Spleen (tissue), 11 donors: ENCODE measurements around the gene CBLC. TPM values are rescaled to one million over a fixed set of nuclear protein-coding genes. Genes with fewer than 3 reads are reported as not detected.
"Not testable (repeated sequence)": the region's sequence is repeated elsewhere in the genome, so short reads cannot be mapped to it uniquely, and the experiment has no call there.

Experiments used
- DNase-seq: peaks from one replicate; pipeline ENCODE4 v3.0.0-alpha.2; 2020
- H3K27ac ChIP-seq, 8 donors: fragments of 200-600 bp; sonication (generic) in 7 of 8; 1 replicate in 4 of 8; 2 replicates in 4 of 8; pipeline versions ENCODE4 v1.5.0 to v1.8.0; 2016 to 2021; ENCODE audit warnings: inconsistent platforms in 4 of 8, mild to moderate bottlenecking in 4 of 8, moderate library complexity in 1 of 8
- H3K27me3 ChIP-seq, 7 donors: fragments of 200-600 bp; sonication (generic) in 6 of 7; replicated peaks in 1 of 7; 1 replicate in 4 of 7; 2 replicates in 3 of 7; pipeline versions ENCODE4 v1.5.0 to v1.8.0; 2016 to 2021; ENCODE audit warnings: inconsistent platforms in 3 of 7, mild to moderate bottlenecking in 1 of 7
- H3K36me3 ChIP-seq, 6 donors: fragments of 200-600 bp; sonication (generic) in 5 of 6; 1 replicate in 4 of 6; 2 replicates in 2 of 6; pipeline versions ENCODE4 v1.5.0 to v1.8.0; 2016 to 2021; ENCODE audit warnings: inconsistent platforms in 2 of 6
- H3K4me1 ChIP-seq, 6 donors: fragments of 200-600 bp; sonication (generic) in 5 of 6; 1 replicate in 3 of 6; 2 replicates in 3 of 6; pipeline versions ENCODE4 v1.5.0 to v1.8.0; 2016 to 2021; ENCODE audit warnings: inconsistent platforms in 3 of 6
- H3K4me3 ChIP-seq, 8 donors: fragments of 200-600 bp; sonication (generic) in 7 of 8; 1 replicate in 4 of 8; 2 replicates in 4 of 8; pipeline versions ENCODE4 v1.5.0 to v1.8.0; 2016 to 2021; ENCODE audit warnings: inconsistent platforms in 4 of 8, mild to moderate bottlenecking in 4 of 8, moderate library complexity in 2 of 8
- H3K9me3 ChIP-seq, 8 donors: fragments of 200-600 bp; sonication (generic) in 7 of 8; 1 replicate in 4 of 8; 2 replicates in 4 of 8; pipeline versions ENCODE4 v1.5.0 to v1.8.0; 2016 to 2021; ENCODE audit warnings: inconsistent platforms in 4 of 8
- POLR2A ChIP-seq, 3 donors: fragments of 450-650 bp; IDR thresholded peaks; one replicate each; pipeline ENCODE4 v1.5.1; 2017; ENCODE audit warnings: antibody characterized with exemption in 3 of 3, mild to moderate bottlenecking in 1 of 3
- POLR2AphosphoS5 ChIP-seq, 3 donors: sonication (generic); formaldehyde crosslinking; IDR thresholded peaks; one replicate each; pipeline ENCODE4 v1.5.1; 2017; ENCODE audit warnings: antibody characterized with exemption in 3 of 3
- WGBS, 5 donors: extraction: QIAGEN DNeasy Blood & Tissue Kit in 3 of 5; methylation state at CpG; one replicate each; pipeline versions ENCODE4 v1.1.5 to v1.1.7; 2013 to 2018; 5-methylcytosine and 5-hydroxymethylcytosine counted together
- intact Hi-C: fragments of 100-400 bp; cut with DNase I; formaldehyde crosslinking; loops from one replicate; pipeline ENCODE4 v1.15.0; 2023; ENCODE audit warnings: low total_unique reads
- polyA plus RNA-seq, 3 donors: library from polyadenylated mRNA; stranded (reverse); fragments of 200-250 nt; gene quantifications; one replicate each; pipeline ENCODE4 v1.2.1, GENCODE V29; 2013
- total RNA-seq, 7 donors: library from RNA; depleted of rRNA in 3 of 7; stranded (reverse); fragments of >200 nt in 3 of 7; fragmentation: NEBNext Ultra II Directional in 4 of 7; extraction: Animal tissue kit (Norgen Biotek cat#: 25700) in 4 of 7; gene quantifications; one replicate each; pipeline versions ENCODE4 v1.1.0 to v1.2.1, GENCODE V29; 2016 to 2021
- TF ChIP-seq, protein P1 (sequence below), 11 experiments: fragments of 200-600 bp in 7 of 11; fragments of 450-650 bp in 4 of 11; sonication (generic) in 4 of 11; IDR thresholded peaks in 8 of 11; conservative IDR thresholded peaks in 3 of 11; 1 replicate in 7 of 11; 2 replicates in 4 of 11; pipeline versions ENCODE4 v1.4.0 to v1.8.0; 2016 to 2021; ENCODE audit warnings: antibody characterized with exemption in 11 of 11, inconsistent platforms in 4 of 11, mild to moderate bottlenecking in 1 of 11
- donor health status: healthy with polysubstance abuse.
- donor health status: DM: no; HTN: no; CAD: no; lungs with moderate emphysema.
- donor health status: DM: no; HTN: no; CAD: no.
- donor health status: Bipolar disorder and iron deficiency.
- donor health status: healthy.
- donor health status: DM: no; HTN: no; CAD: no.
- donor health status: DM: yes; HTN: yes; CAD: no.

The CBLC gene
- total and polyA plus RNA-seq, 10 donors = not detected

DNA sequence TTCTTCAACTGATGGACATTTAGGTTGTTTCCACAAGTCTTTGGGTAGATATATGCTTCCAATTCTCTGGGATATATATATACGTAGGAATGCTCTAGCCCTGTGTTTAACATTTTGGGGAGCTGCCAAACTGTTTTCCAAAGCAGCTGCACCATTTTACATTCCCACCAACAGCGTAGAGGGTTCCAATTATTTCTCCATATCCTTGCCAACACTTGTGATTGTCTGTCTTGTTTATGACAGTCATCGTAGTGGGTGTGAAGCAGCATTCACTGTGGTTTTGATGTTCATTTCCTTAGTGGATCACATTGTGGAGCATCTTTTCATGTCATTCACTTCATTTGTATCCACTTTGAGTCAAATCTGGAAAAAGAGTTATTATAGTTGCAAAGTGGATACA is 4.7 kb upstream of the CBLC start:
- Histone ChIP-seq H3K4me3 (no peak overlapping the region), H3K27ac (no peak overlapping the region), H3K27me3 (peaks cover 0 to 6% (median 4%) of the 10 kb centered on the region in 7 donors), H3K4me1 (peaks cover 0 to 35% (median 23%) of the 10 kb centered on the region in 6 donors), H3K36me3 (no peaks in the 10 kb centered on the region), H3K9me3 (peaks cover 0 to 7% (median 0%) of the 10 kb centered on the region in 8 donors)
- DNase-seq = no peak
- intact Hi-C loops = no loop called here
- TF ChIP-seq POLR2A (IDR thresholded peaks at IDR 0.05) = no peak
- TF ChIP-seq, protein P1, sequence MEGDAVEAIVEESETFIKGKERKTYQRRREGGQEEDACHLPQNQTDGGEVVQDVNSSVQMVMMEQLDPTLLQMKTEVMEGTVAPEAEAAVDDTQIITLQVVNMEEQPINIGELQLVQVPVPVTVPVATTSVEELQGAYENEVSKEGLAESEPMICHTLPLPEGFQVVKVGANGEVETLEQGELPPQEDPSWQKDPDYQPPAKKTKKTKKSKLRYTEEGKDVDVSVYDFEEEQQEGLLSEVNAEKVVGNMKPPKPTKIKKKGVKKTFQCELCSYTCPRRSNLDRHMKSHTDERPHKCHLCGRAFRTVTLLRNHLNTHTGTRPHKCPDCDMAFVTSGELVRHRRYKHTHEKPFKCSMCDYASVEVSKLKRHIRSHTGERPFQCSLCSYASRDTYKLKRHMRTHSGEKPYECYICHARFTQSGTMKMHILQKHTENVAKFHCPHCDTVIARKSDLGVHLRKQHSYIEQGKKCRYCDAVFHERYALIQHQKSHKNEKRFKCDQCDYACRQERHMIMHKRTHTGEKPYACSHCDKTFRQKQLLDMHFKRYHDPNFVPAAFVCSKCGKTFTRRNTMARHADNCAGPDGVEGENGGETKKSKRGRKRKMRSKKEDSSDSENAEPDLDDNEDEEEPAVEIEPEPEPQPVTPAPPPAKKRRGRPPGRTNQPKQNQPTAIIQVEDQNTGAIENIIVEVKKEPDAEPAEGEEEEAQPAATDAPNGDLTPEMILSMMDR (IDR thresholded peaks at IDR 0.05 in 8 of 11, conservative IDR thresholded peaks at IDR 0.05 in 3 of 11) = no peak
- TF ChIP-seq POLR2AphosphoS5 (IDR thresholded peaks at IDR 0.05) = no peak
- 70 to 75% (median 72%) methylated on average over 3 of the region's 3 CpGs for WGBS, 5 donors

GRCh38 chr19:44775676-44776240 is 1.9 kb upstream of the CBLC start:
- Histone ChIP-seq H3K36me3 (no peaks in the 10 kb centered on the region), H3K4me1 (peaks cover 0 to 11% (median 6%) of the 10 kb centered on the region in 6 donors), H3K4me3 (no peak overlapping the region), H3K27me3 (peaks cover 0 to 19% (median 6%) of the 10 kb centered on the region in 7 donors), H3K27ac (no peak overlapping the region), H3K9me3 (no peaks in the 10 kb centered on the region)
- no peak for DNase-seq
- intact Hi-C loops = no loop called here
- 79 to 93% (median 85%) methylated on average over 6 of the region's 6 CpGs for WGBS, 5 donors
- TF ChIP-seq POLR2A (IDR thresholded peaks at IDR 0.05) (no peak), POLR2AphosphoS5 (IDR thresholded peaks at IDR 0.05) (no peak)
- TF ChIP-seq, protein P1 (IDR thresholded peaks at IDR 0.05 in 8 of 11, conservative IDR thresholded peaks at IDR 0.05 in 3 of 11) = no peak

DNA sequence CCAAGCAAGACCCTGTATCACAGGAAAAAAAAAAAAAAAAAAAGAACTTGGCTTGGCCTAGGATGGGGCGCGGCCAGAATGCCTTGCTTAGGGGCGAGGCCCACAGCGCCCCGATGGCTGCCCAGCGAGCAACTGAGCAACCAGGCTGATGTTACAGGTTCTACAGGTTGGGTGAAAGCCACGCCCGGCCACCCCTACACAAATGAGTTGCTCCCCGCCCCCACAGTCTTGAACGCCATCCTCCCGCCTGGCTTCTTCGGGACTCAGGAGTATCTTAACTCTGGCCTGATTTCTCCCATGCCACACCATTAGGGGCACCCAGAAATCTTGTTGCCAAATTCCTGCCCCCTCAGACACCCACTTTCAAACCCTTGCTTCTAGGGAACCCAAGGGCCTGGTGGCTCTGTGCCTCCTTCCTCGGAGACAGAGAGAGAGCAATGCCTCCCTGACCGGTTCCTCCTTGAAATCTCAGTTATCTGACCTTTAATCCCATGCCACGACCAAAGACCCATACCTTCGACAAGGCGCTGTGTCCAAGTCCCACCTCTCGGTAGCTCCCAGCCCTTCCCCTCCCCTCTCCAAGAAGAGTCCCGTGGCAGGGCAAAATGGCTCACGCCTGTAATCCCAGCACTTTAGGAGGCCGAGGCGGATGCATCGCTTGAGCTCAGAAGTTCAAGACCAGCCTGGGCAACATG is 1.1 kb upstream of the CBLC start:
- peaks cover 0 to 22% (median 6%) of the 10 kb centered on the region in 7 donors for H3K27me3 ChIP-seq
- 90 to 97% (median 94%) methylated on average over 23 of the region's 23 CpGs for WGBS, 5 donors
- H3K27ac ChIP-seq = no peak overlapping the region
- peaks cover 0 to 7% (median 3%) of the 10 kb centered on the region in 6 donors for H3K4me1 ChIP-seq
- H3K9me3 ChIP-seq = no peaks in the 10 kb centered on the region
- no peak for DNase-seq
- no peak overlapping the region for H3K4me3 ChIP-seq
- no peaks in the 10 kb centered on the region for H3K36me3 ChIP-seq
- TF ChIP-seq, protein P1 (IDR thresholded peaks at IDR 0.05 in 8 of 11, conservative IDR thresholded peaks at IDR 0.05 in 3 of 11) = no peak
- TF ChIP-seq POLR2AphosphoS5 (IDR thresholded peaks at IDR 0.05) (no peak), POLR2A (IDR thresholded peaks at IDR 0.05) (no peak)
- intact Hi-C loops = no loop called here

- Histone ChIP-seq H3K9me3 (no peaks in the 10 kb centered on the region), H3K27me3 (peaks cover 0 to 27% (median 6%) of the 10 kb centered on the region in 7 donors), H3K4me1 (peaks cover 0 to 11% (median 5%) of the 10 kb centered on the region in 6 donors), H3K27ac (no peak overlapping the region), H3K4me3 (no peak overlapping the region), H3K36me3 (no peaks in the 10 kb centered on the region)
- WGBS, 5 donors = 90 to 98% (median 92%) methylated on average over 2 of the region's 2 CpGs
- no peak for DNase-seq
- intact Hi-C loops = no loop called here
- TF ChIP-seq POLR2AphosphoS5 (IDR thresholded peaks at IDR 0.05) (no peak), POLR2A (IDR thresholded peaks at IDR 0.05) (no peak)
- TF ChIP-seq, protein P1 (IDR thresholded peaks at IDR 0.05 in 8 of 11, conservative IDR thresholded peaks at IDR 0.05 in 3 of 11) = no peak
Measured at GRCh38 chr19:44779150-44779549, 1.5 kb downstream of the CBLC start.

DNA sequence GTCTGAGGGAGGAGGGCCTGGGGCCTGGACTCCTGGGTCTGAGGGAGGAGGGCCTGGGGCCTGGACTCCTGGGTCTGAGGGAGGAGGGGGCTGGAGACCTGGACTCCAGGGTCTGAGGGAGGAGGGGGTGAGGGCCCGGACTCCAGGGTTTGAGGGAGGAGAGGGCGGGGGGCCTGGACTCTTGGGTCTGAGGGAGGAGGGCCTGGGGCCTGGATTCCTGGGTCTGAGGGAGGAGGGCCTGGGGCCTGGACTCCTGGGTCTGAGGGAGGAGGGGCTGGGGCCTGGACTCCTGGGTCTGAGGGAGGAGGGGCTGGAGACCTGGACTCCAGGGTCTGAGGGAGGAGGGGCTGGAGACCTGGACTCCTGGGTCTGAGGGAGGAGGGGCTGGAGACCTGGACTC is 4.0 kb downstream of the CBLC start:
- peaks cover 0 to 18% (median 10%) of the 10 kb centered on the region in 6 donors for H3K4me1 ChIP-seq
- peaks cover 0 to 27% (median 6%) of the 10 kb centered on the region in 7 donors for H3K27me3 ChIP-seq
- DNase-seq, H3K4me3 ChIP-seq, H3K27ac ChIP-seq, H3K36me3 ChIP-seq, H3K9me3 ChIP-seq, intact Hi-C loops: not testable (repeated sequence)
- WGBS, 5 donors = 73 to 100% (median 96%) methylated on average over 2 of the region's 2 CpGs
